PFSK-1 (cell line): ENCODE results near the gene NEDD4L. TPM values are rescaled to one million over a fixed set of nuclear protein-coding genes. Genes with fewer than 3 reads are reported as not detected.

Experiments used
- FOXP2 ChIP-seq: optimal IDR thresholded peaks from 2 replicates; pipeline ENCODE3; 2011; ENCODE audit warnings: borderline replicate concordance, control low read depth, inconsistent platforms; ENCODE audit not compliant: insufficient read depth; ENCODE audit errors: extremely low read length, extremely low read depth
- POLR2AphosphoS5 ChIP-seq: IDR thresholded peaks from 2 replicates; pipeline ENCODE4 v1.6.1; 2012; ENCODE audit warnings: low read depth, mild to moderate bottlenecking, control low read depth, low read length, moderate library complexity
- SIN3A ChIP-seq: IDR thresholded peaks from 2 replicates; pipeline ENCODE4 v1.6.1; 2012; ENCODE audit warnings: mild to moderate bottlenecking, low read length, moderate library complexity, borderline replicate concordance; ENCODE audit not compliant: insufficient read depth
- TAF1 ChIP-seq: IDR thresholded peaks from 2 replicates; pipeline ENCODE4 v1.6.1; 2012; ENCODE audit warnings: low read length, control low read depth, borderline replicate concordance; ENCODE audit not compliant: insufficient read depth
- polyA plus RNA-seq: library from polyadenylated mRNA; unstranded; fragments of >200 nt; gene quantifications from one replicate; pipeline ENCODE4 v1.2.1, GENCODE V29; 2012; ENCODE audit warnings: low read depth, missing spikeins; ENCODE audit not compliant: insufficient read length
- TF ChIP-seq, protein P1 (sequence below), 2 experiments: IDR thresholded peaks; 2 replicates each; pipeline versions ENCODE4 v1.6.1 to v1.8.0; 2011 to 2012; ENCODE audit warnings: low read depth in 2 of 2, low read length in 2 of 2, control low read depth in 1 of 2, inconsistent platforms in 1 of 2, mild to moderate bottlenecking in 1 of 2, moderate library complexity in 1 of 2; ENCODE audit not compliant: insufficient read depth in 1 of 2

The NEDD4L gene
- polyA plus RNA-seq: 1.0 TPM

DNA sequence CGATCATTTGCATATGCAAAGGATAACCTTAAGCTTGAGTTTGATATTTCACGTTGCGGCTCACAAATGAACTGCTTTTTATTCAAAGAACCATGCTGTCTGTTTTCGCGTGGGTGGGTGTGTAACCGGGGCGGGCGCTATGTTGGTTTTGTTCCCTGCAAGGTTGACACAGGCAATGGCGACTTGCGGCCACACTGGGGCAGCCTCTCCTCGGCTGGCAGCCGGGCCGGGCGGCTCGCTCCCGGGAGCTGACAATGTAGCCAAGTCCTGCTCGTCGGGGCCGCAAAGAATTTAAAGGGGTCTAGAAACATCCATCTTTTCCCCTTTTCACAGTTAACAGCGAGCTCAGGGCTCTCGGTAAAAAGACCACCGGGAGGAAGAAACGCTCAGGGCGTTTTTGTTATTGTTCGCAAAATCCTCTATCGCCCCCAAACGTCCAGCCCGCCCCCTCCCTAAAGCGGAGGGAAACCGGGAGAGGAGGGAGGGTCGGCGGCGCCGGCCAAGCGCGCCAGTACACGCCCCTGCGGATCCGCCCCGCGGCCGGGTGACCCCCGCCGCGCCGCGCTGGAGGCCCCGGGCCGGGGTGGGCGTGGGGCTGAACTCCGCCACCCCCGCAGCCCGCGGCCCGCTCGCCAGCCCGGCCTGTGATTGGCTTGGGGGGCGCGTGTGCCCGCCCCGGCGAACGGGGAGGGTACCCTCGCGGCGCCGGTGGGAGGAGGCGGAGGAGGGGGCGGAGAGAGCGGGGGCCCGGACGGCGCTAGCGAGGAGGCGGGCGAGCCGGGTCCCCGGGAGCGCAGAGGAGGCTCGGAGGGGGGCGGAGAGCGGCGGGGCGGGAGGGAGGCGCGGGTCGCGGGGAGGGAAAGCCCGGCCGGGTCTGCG, at the start of gene NEDD4L:
Gene NEDD4L (plus strand): TSS at position 736 of the 879 bp plus-strand sequence. CDS start 435 bp downstream, outside the sequence.
- TF ChIP-seq, protein P1, sequence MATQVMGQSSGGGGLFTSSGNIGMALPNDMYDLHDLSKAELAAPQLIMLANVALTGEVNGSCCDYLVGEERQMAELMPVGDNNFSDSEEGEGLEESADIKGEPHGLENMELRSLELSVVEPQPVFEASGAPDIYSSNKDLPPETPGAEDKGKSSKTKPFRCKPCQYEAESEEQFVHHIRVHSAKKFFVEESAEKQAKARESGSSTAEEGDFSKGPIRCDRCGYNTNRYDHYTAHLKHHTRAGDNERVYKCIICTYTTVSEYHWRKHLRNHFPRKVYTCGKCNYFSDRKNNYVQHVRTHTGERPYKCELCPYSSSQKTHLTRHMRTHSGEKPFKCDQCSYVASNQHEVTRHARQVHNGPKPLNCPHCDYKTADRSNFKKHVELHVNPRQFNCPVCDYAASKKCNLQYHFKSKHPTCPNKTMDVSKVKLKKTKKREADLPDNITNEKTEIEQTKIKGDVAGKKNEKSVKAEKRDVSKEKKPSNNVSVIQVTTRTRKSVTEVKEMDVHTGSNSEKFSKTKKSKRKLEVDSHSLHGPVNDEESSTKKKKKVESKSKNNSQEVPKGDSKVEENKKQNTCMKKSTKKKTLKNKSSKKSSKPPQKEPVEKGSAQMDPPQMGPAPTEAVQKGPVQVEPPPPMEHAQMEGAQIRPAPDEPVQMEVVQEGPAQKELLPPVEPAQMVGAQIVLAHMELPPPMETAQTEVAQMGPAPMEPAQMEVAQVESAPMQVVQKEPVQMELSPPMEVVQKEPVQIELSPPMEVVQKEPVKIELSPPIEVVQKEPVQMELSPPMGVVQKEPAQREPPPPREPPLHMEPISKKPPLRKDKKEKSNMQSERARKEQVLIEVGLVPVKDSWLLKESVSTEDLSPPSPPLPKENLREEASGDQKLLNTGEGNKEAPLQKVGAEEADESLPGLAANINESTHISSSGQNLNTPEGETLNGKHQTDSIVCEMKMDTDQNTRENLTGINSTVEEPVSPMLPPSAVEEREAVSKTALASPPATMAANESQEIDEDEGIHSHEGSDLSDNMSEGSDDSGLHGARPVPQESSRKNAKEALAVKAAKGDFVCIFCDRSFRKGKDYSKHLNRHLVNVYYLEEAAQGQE (IDR thresholded peaks at IDR 0.05; ENCODE audit: insufficient read depth in 1 of 2, low read depth in 2 of 2, low read length in 2 of 2): no peak
- TF ChIP-seq SIN3A: 0 out of 2 replicates have a peak, but pooled peaks have one; percentile 37

DNA sequence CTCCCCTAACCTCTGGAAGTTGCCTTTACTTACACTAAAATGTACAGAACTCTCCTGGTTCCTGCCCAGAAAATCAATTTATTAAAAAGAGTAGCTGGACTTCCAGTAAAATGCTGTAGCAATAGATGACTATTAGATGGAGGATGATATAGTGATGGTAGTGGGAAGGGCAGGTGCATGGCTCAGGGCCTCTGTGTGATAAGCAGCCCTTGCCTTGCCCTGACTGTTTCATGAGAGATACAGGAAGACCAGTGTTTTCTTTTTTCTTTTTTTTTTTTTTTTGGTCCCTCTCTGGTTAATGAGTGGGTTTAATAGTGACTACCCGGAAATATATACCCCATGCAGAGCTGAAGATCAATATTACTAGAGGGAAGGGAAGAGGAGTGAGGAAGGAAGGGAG, 48.7 kb upstream of the NEDD4L start:
- TF ChIP-seq POLR2AphosphoS5: no peak
- no peak for TF ChIP-seq SIN3A
- TF ChIP-seq FOXP2: no peak
- no peak for TF ChIP-seq TAF1
- TF ChIP-seq, protein P1 (IDR thresholded peaks at IDR 0.05; ENCODE audit: insufficient read depth in 1 of 2, low read depth in 2 of 2, low read length in 2 of 2): no peak

DNA sequence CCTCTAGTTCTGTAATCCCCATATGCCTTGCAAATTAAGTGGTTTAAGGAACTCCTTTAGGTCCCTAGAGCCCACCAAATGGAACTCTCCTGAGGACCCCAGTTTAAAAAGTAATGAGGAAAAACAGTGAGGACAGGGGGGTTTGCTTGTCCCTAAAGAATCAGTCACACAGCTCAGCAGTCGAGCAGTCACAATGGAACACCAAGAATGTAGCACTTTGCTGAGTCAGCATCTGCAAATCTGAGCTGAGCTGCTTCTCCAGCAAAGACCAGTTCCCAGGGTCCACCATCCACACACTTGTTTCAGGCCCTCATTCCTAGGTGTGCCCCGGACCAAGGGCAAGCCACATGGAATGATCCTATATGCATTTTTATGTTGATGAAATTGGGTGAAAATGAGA, 46.2 kb upstream of the NEDD4L start:
- no peak for TF ChIP-seq TAF1
- TF ChIP-seq SIN3A: no peak
- no peak for TF ChIP-seq POLR2AphosphoS5
- TF ChIP-seq, protein P1 (IDR thresholded peaks at IDR 0.05; ENCODE audit: insufficient read depth in 1 of 2, low read depth in 2 of 2, low read length in 2 of 2): no peak
- TF ChIP-seq FOXP2: no peak

DNA sequence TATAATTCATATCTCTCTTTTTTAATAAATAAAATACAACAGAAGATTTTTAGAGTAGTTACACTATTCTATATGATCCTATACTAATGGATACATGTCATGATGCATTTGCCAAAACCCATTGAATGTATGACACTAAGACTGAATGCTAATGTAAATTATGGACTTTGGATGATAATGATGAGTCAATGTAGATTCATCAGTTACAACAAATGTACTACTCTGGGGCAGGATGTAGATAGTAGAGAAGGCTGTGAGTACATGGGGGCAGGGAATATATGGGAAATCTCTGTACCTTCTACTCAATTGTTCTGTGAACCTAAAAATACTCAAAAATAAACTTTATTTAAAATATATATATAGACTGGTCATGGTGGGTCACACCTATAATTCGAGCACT, 45.6 kb upstream of the NEDD4L start:
- TF ChIP-seq FOXP2 (no peak), TAF1 (no peak), SIN3A (no peak), POLR2AphosphoS5 (no peak)
- TF ChIP-seq, protein P1 (IDR thresholded peaks at IDR 0.05; ENCODE audit: insufficient read depth in 1 of 2, low read depth in 2 of 2, low read length in 2 of 2): no peak

DNA sequence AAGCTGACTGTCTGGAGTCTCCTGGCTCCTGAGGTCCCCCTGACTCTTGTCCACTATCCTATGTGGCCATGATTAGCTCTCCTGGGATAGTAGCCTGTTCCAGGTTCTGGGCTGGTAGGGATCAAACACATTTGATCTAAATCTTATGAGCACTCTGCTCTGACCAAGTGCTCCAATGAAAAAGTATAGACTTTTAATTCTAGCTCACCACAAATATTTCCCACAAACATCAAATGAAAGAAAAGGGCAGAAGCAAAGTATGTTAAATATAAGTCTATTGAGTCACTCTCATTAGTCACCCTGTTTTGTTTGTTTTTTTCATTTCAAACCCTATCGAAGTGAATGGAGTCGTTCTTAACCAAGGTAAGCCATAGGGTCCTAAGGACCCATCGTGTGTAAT, 39.7 kb upstream of the NEDD4L start:
- TF ChIP-seq FOXP2 (no peak), TAF1 (no peak), POLR2AphosphoS5 (no peak), SIN3A (no peak)
- TF ChIP-seq, protein P1 (IDR thresholded peaks at IDR 0.05; ENCODE audit: insufficient read depth in 1 of 2, low read depth in 2 of 2, low read length in 2 of 2): no peak
